K562 (cell line): ENCODE measurements around the gene LRRC31. TPM values are rescaled to one million over a fixed set of nuclear protein-coding genes. Genes with fewer than 3 reads are reported as not detected.

Source experiments
- ATAC-seq: fragments of 200-7000 bp; cut with Tn5 transposase; 3 replicates; pipeline ENCODE4 v1.9.1; 2020; ENCODE audit warnings: moderate library complexity
- BruUV-seq: library from RNA; stranded (reverse); fragments of 400-500 nt; replicated peaks from 2 replicates; lab custom pipeline; 2021; lab: Mats Ljungman, UMichigan
- CTCF ChIA-PET: fragments of 300-600 bp; formaldehyde crosslinking; extraction: SDS; loops from one replicate; lab custom pipeline; 2021; ENCODE audit warnings: low intra/inter-chr PET ratio; lab: Yijun Ruan, JAX
- POLR2A ChIA-PET: fragments of 300-600, 350-650 bp; sonication (Branson Sonifier 250); formaldehyde crosslinking; extraction: SDS; loops from one replicate; lab custom pipeline; 2021; ENCODE audit warnings: antibody characterized with exemption, inconsistent platforms; lab: Yijun Ruan, JAX
- DNase-seq, 4 experiments: peaks; one replicate each; pipeline versions ENCODE4 v3.0.0 to v3.0.0-alpha.2; 2011 to 2018; ENCODE audit warnings: low spot score in 3 of 4, mixed read lengths in 3 of 4; ENCODE audit errors: extremely low read depth in 1 of 4
- FAIRE-seq: peaks from 2 replicates; lab custom pipeline; 2011; peaks lifted over from hg19 to GRCh38; lab: Jason Lieb, UNC
- H2AFZ ChIP-seq: 2 replicates; pipeline ENCODE4 v1.6.0; 2011; ENCODE audit warnings: low read depth, low read length, control low read depth, inconsistent platforms
- H3K27ac ChIP-seq: fragments of 200-600 bp; 3 replicates; pipeline ENCODE4 v1.8.0; 2011; ENCODE audit warnings: low read depth, mild to moderate bottlenecking, control low read depth, inconsistent platforms, low read length, moderate library complexity, mixed read lengths; ENCODE audit errors: extremely low read depth
- H3K27me3 ChIP-seq, 2 experiments: fragments of 300-600 bp in 1 of 2; 2 replicates in 1 of 2; 3 replicates in 1 of 2; pipeline versions ENCODE4 v1.6.0 to v1.8.0; 2011; ENCODE audit warnings: inconsistent platforms in 2 of 2, low read length in 2 of 2, mild to moderate bottlenecking in 1 of 2, mixed read lengths in 1 of 2, moderate library complexity in 1 of 2; ENCODE audit not compliant: control insufficient read depth in 2 of 2, insufficient read depth in 2 of 2
- H3K36me3 ChIP-seq: fragments of 300-600 bp; 3 replicates; pipeline ENCODE4 v1.8.0; 2011; ENCODE audit warnings: mild to moderate bottlenecking, low read length, inconsistent platforms; ENCODE audit not compliant: control insufficient read depth, insufficient read depth
- H3K4me1 ChIP-seq, 2 experiments: fragments of 200-600 bp in 1 of 2; replicated peaks in 1 of 2; 2 replicates in 1 of 2; 3 replicates in 1 of 2; pipeline versions ENCODE4 v1.5.1 to v1.8.0; 2011; ENCODE audit warnings: inconsistent platforms in 2 of 2, low read length in 2 of 2, mild to moderate bottlenecking in 1 of 2, mixed read lengths in 1 of 2, moderate library complexity in 1 of 2; ENCODE audit not compliant: control insufficient read depth in 2 of 2, insufficient read depth in 2 of 2
- H3K4me2 ChIP-seq: 2 replicates; pipeline ENCODE4 v1.6.1; 2011; ENCODE audit warnings: low read length, control low read depth, inconsistent platforms, mixed read lengths; ENCODE audit not compliant: insufficient read depth
- H3K4me3 ChIP-seq: fragments of 200-600 bp; sonication (generic), shearing (Covaris generic); 2 replicates; pipeline ENCODE4 v1.5.1; 2016; ENCODE audit warnings: control low read depth, inconsistent platforms
- H3K79me2 ChIP-seq: fragments of 200-600 bp; 3 replicates; pipeline ENCODE4 v1.8.0; 2011; ENCODE audit warnings: low read length, inconsistent platforms; ENCODE audit not compliant: control insufficient read depth, insufficient read depth
- H3K9ac ChIP-seq, 2 experiments: 2 replicates each; pipeline versions ENCODE4 v1.6.0 to v1.6.1; 2011; ENCODE audit warnings: low read depth in 2 of 2, low read length in 2 of 2, control low read depth in 1 of 2, inconsistent platforms in 1 of 2, mild to moderate bottlenecking in 1 of 2, mixed read lengths in 1 of 2; ENCODE audit not compliant: insufficient read depth in 1 of 2
- H3K9me1 ChIP-seq: one replicate; pipeline ENCODE4 v1.6.0; 2011; ENCODE audit warnings: inconsistent platforms, mild to moderate bottlenecking, low read length, moderate library complexity; ENCODE audit not compliant: control insufficient read depth, insufficient read depth
- H3K9me3 ChIP-seq: replicated peaks from 2 replicates; pipeline ENCODE4 v1.5.1; 2011; ENCODE audit warnings: low read depth, low read length, inconsistent platforms; ENCODE audit not compliant: control insufficient read depth, insufficient read depth
- H4K20me1 ChIP-seq: replicated peaks from 2 replicates; pipeline ENCODE4 v1.6.1; 2011; ENCODE audit warnings: low read length, inconsistent platforms, mixed read lengths; ENCODE audit not compliant: control insufficient read depth, insufficient read depth
- GTF2A2 ChIP-seq: IDR thresholded peaks from 2 replicates; pipeline ENCODE4 v1.6.1; 2016; ENCODE audit warnings: mild to moderate bottlenecking, missing genetic modification characterization, missing compliant biosample characterization
- HNRNPK ChIP-seq: fragments of 200-400 bp; formaldehyde crosslinking; IDR thresholded peaks from one replicate; pipeline ENCODE4 v1.6.1; 2018; ENCODE audit warnings: mild to moderate bottlenecking, low read depth, low read length; ENCODE audit not compliant: poor library complexity, severe bottlenecking
- MGA ChIP-seq: fragments of 450-650 bp; IDR thresholded peaks from 2 replicates; pipeline ENCODE4 v1.6.1; 2016; ENCODE audit warnings: mild to moderate bottlenecking, moderate library complexity
- NFATC3 ChIP-seq: fragments of 450-650 bp; IDR thresholded peaks from 2 replicates; pipeline ENCODE4 v1.6.1; 2017; ENCODE audit warnings: mild to moderate bottlenecking
- PHF20 ChIP-seq: fragments of 450-650 bp; IDR thresholded peaks from 2 replicates; pipeline ENCODE4 v1.6.1; 2018; ENCODE audit not compliant: partially characterized antibody
- RAD51 ChIP-seq: fragments of 450-650 bp; IDR thresholded peaks from 2 replicates; pipeline ENCODE4 v1.7.1; 2016; ENCODE audit warnings: low read depth, mild to moderate bottlenecking, borderline replicate concordance
- SAFB2 ChIP-seq: fragments of 200-400 bp; formaldehyde crosslinking; IDR thresholded peaks from 2 replicates; pipeline ENCODE4 v1.6.1; 2018; ENCODE audit warnings: borderline replicate concordance, low read length, low read depth, moderate library complexity; ENCODE audit not compliant: severe bottlenecking
- TBL1XR1 ChIP-seq, 2 experiments: IDR thresholded peaks; 2 replicates each; pipeline ENCODE4 v1.6.1; 2012; ENCODE audit warnings: improper control_type of control experiment in 2 of 2, low read length in 2 of 2, mild to moderate bottlenecking in 1 of 2
- ZNF24 ChIP-seq: fragments of 450-650 bp; IDR thresholded peaks from 2 replicates; pipeline ENCODE4 v1.6.1; 2016
- ZNF263 ChIP-seq: sonication (generic); formaldehyde crosslinking; IDR thresholded peaks from 2 replicates; pipeline ENCODE4 v1.8.0; 2022; ENCODE audit warnings: mild to moderate bottlenecking, missing genetic modification reagents, borderline replicate concordance
- ZNF778 ChIP-seq: fragments of 450-650 bp; formaldehyde crosslinking; IDR thresholded peaks from 2 replicates; pipeline ENCODE4 v1.4.0; 2020; ENCODE audit warnings: mild to moderate bottlenecking, moderate library complexity
- WGBS: fragments of 100-300 bp; shearing (Covaris generic); methylation state at CpG from one replicate; pipeline ENCODE4 v1.1.6; 2016; ENCODE audit warnings: low coverage, mixed read lengths; ENCODE audit not compliant: insufficient coverage; ENCODE audit errors: missing lambda C conversion rate; 5-methylcytosine and 5-hydroxymethylcytosine counted together
- in situ Hi-C: fragments of 300-500 bp; cut with MboI; formaldehyde crosslinking; loops from 4 replicates; pipeline ENCODE4 v1.15.0; 2018; ENCODE audit warnings: inconsistent platforms, mixed read lengths
- intact Hi-C: fragments of 100-400 bp; cut with micrococcal nuclease; formaldehyde crosslinking; loops from 2 replicates; pipeline ENCODE4 v1.14.2; 2022
- polyA plus RNA-seq, 8 experiments: library from polyadenylated mRNA; depleted of rRNA in 4 of 8; stranded (reverse) in 5 of 8; unstranded in 3 of 8; fragments of >200 nt; fragmentation: Nextera tagmentation in 2 of 8; fragmentation: Illumina TruSeq in 1 of 8; extraction: Ambion mirVana in 2 of 8; extraction: Trizol in 1 of 8; gene quantifications; 2 replicates each; pipeline versions ENCODE4 v1.2.1 to v1.2.3, GENCODE V29; 2011 to 2014; ENCODE audit warnings: inconsistent platforms in 1 of 8, missing spikeins in 1 of 8
- total RNA-seq, 7 experiments: library from RNA; depleted of rRNA in 6 of 7; stranded (reverse); fragments of >200 nt in 6 of 7; fragmentation: Illumina TruSeq in 2 of 7; extraction: Trizol in 2 of 7; gene quantifications; 2 replicates each; pipeline versions ENCODE4 v1.2.1 to v1.2.3, GENCODE V29; 2011 to 2021; ENCODE audit warnings: low replicate concordance in 1 of 7

Gene LRRC31
- total and polyA plus RNA-seq, 9 of the 15 experiments (the other 6 are each of a cell fraction or from before 2014, with no cell fraction given): not detected

- CTCF ChIA-PET: no interaction called here
- H4K20me1 ChIP-seq: no peaks in the 10 kb centered on the region
- no peaks in the 10 kb centered on the region; a peak in 1 of 5 replicates for H3K4me1 ChIP-seq
- no peaks in the 10 kb centered on the region for H3K36me3 ChIP-seq
- H3K79me2 ChIP-seq: no peaks in the 10 kb centered on the region
- intact Hi-C loops: no loop called here
- WGBS: 0% methylated on average over 3 of the region's 3 CpGs
- no peaks in the 10 kb centered on the region for H3K9me3 ChIP-seq
- BruUV-seq: no TSS peak
- no peak for DNase-seq
- H3K27ac ChIP-seq: no peak overlapping the region
- H3K9ac ChIP-seq: no peak overlapping the region
- H2AFZ ChIP-seq: no peak overlapping the region
- no peak overlapping the region for H3K4me2 ChIP-seq
- no peaks in the 10 kb centered on the region for H3K9me1 ChIP-seq
- peaks cover 4 to 13% of the 10 kb centered on the region in 2 experiments; a peak in 2 of 5 replicates for H3K27me3 ChIP-seq
- no peak overlapping the region for H3K4me3 ChIP-seq
- in situ Hi-C loops: no loop called here
- ATAC-seq: no peak
- no peak for FAIRE-seq
- POLR2A ChIA-PET: interaction anchor here (0.7 kb wide), 1 partner anchor 132 kb away, joined by 3 read pairs; no protein-coding TSS in a partner anchor
- TF ChIP-seq NFATC3 (no peak), GTF2A2 (tag) (no peak), MGA (no peak), ZNF778 (no peak), TBL1XR1 (IDR thresholded peaks at IDR 0.05; ENCODE audit: low read length in 2 of 2) (no peak), PHF20 (no peak), HNRNPK (no peak), ZNF24 (no peak), ZNF263 (CRISPR knock-in tag) (no peak), RAD51 (no peak), SAFB2 (no peak)
These were observed 10.3 kb upstream of the LRRC31 start for GRCh38 chr3:169879845-169880575.
